Smooth muscle cell (in vitro differentiated cells): Measurements from ENCODE around the gene FN3K. TPM values are rescaled to one million over a fixed set of nuclear protein-coding genes. Genes with fewer than 3 reads are reported as not detected.

Source experiments
- DNase-seq: peaks from one replicate; lab custom pipeline; 2025; ENCODE audit not compliant: unreplicated experiment; lab: John Stamatoyannopoulos, UW
- H2AFZ ChIP-seq: fragments of 200-600 bp; sonication (generic); 2 replicates; pipeline ENCODE4 v1.6.0; 2016; ENCODE audit warnings: antibody characterized with exemption, low read depth, mild to moderate bottlenecking
- H3F3A ChIP-seq: fragments of 200-600 bp; sonication (generic); 2 replicates; pipeline ENCODE4 v1.6.0; 2017; ENCODE audit warnings: antibody characterized with exemption, low read depth
- H3K27ac ChIP-seq: fragments of 200-600 bp; sonication (generic); 2 replicates; pipeline ENCODE4 v1.5.1; 2016; ENCODE audit warnings: low read depth, mild to moderate bottlenecking
- H3K27me3 ChIP-seq: fragments of 200-600 bp; sonication (generic); 2 replicates; pipeline ENCODE4 v1.6.1; 2016; ENCODE audit warnings: low read depth, mild to moderate bottlenecking
- H3K36me3 ChIP-seq: fragments of 200-600 bp; sonication (generic); 2 replicates; pipeline ENCODE4 v1.5.1; 2016; ENCODE audit warnings: low read depth
- H3K4me1 ChIP-seq: fragments of 200-600 bp; sonication (generic); 2 replicates; pipeline ENCODE4 v1.5.1; 2016; ENCODE audit warnings: low read depth
- H3K4me2 ChIP-seq: fragments of 200-600 bp; sonication (generic); 2 replicates; pipeline ENCODE4 v1.6.0; 2016; ENCODE audit warnings: mild to moderate bottlenecking
- H3K4me3 ChIP-seq: fragments of 200-600 bp; sonication (generic); 2 replicates; pipeline ENCODE4 v1.5.1; 2016; ENCODE audit warnings: mild to moderate bottlenecking
- H3K79me2 ChIP-seq: fragments of 200-600 bp; sonication (generic); 2 replicates; pipeline ENCODE4 v1.6.0; 2016; ENCODE audit warnings: low read depth, mild to moderate bottlenecking
- H3K9ac ChIP-seq: fragments of 200-600 bp; sonication (generic); 2 replicates; pipeline ENCODE4 v1.6.0; 2016; ENCODE audit warnings: low read depth
- H3K9me3 ChIP-seq: fragments of 200-600 bp; sonication (generic); replicated peaks from 2 replicates; pipeline ENCODE4 v1.5.1; 2016; ENCODE audit warnings: low read depth
- H4K20me1 ChIP-seq: fragments of 200-600 bp; sonication (generic); 2 replicates; pipeline ENCODE4 v1.6.0; 2016; ENCODE audit warnings: low read depth
- WGBS: methylation state at CpG from one replicate; pipeline ENCODE4 v1.1.7; 2016; ENCODE audit warnings: low lambda C conversion rate; 5-methylcytosine and 5-hydroxymethylcytosine counted together
- polyA plus RNA-seq: library from polyadenylated mRNA; unstranded; fragments of >200 nt; fragmentation: Nextera tagmentation; extraction: Ambion mirVana; gene quantifications from 2 replicates; pipeline ENCODE4 v1.2.1, GENCODE V29; 2016
- total RNA-seq: library from RNA; depleted of rRNA; stranded (reverse); fragments of >200 nt; gene quantifications from 2 replicates; pipeline ENCODE4 v1.2.3, GENCODE V29; 2014
- TF ChIP-seq, protein P1 (sequence below): fragments of 200-600 bp; sonication (generic); IDR thresholded peaks from 2 replicates; pipeline ENCODE4 v1.5.1; 2017; ENCODE audit warnings: borderline replicate concordance, mild to moderate bottlenecking, antibody characterized with exemption; ENCODE audit not compliant: insufficient read depth, poor library complexity, severe bottlenecking

The FN3K gene
- total and polyA plus RNA-seq, 2 experiments from 2014 or later: 0.94 to 1.2 TPM

DNA sequence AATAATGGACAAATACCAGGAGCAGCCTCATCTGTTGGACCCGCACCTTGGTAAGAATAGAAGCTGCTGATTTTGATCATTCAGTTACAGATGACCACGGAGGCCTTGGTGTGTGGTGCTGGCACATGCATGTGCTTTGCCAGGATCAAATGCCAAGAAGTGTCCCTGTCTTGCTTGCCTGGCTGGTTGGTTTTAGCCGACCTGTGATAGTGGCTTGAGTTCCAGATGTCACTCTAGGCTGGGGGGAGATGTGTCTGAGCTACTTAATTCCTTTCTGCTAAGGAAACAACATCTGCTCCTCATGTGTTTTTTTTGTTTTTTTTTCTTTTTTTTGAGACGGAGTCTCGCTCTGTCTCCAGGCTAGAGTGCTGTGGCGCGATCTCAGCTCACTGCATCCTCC lies 20.8 kb downstream of the FN3K start:
- H3K79me2 ChIP-seq: peaks cover 15% of the 10 kb centered on the region
- H3F3A ChIP-seq: no peaks in the 10 kb centered on the region
- no peak for DNase-seq
- peaks cover 18% of the 10 kb centered on the region for H4K20me1 ChIP-seq
- H2AFZ ChIP-seq: no peak overlapping the region
- TF ChIP-seq, protein P1, sequence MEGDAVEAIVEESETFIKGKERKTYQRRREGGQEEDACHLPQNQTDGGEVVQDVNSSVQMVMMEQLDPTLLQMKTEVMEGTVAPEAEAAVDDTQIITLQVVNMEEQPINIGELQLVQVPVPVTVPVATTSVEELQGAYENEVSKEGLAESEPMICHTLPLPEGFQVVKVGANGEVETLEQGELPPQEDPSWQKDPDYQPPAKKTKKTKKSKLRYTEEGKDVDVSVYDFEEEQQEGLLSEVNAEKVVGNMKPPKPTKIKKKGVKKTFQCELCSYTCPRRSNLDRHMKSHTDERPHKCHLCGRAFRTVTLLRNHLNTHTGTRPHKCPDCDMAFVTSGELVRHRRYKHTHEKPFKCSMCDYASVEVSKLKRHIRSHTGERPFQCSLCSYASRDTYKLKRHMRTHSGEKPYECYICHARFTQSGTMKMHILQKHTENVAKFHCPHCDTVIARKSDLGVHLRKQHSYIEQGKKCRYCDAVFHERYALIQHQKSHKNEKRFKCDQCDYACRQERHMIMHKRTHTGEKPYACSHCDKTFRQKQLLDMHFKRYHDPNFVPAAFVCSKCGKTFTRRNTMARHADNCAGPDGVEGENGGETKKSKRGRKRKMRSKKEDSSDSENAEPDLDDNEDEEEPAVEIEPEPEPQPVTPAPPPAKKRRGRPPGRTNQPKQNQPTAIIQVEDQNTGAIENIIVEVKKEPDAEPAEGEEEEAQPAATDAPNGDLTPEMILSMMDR: no peak
- H3K9me3 ChIP-seq: no peaks in the 10 kb centered on the region
- H3K27me3 ChIP-seq: no peaks in the 10 kb centered on the region
- no peak overlapping the region for H3K4me2 ChIP-seq
- no peaks in the 10 kb centered on the region for H3K36me3 ChIP-seq
- H3K4me3 ChIP-seq: no peak overlapping the region
- H3K27ac ChIP-seq: no peak overlapping the region
- H3K9ac ChIP-seq: no peak overlapping the region
- peaks cover 17% of the 10 kb centered on the region for H3K4me1 ChIP-seq
- 93% methylated on average over 7 of the region's 7 CpGs for WGBS

GRCh38 chr17:82765371-82765770 lies 30.0 kb downstream of the FN3K start:
- H3K36me3 ChIP-seq: peaks cover 4% of the 10 kb centered on the region
- no peaks in the 10 kb centered on the region for H3K4me1 ChIP-seq
- 91% methylated on average over 13 of the region's 13 CpGs for WGBS
- no peak overlapping the region for H3K4me3 ChIP-seq
- no peaks in the 10 kb centered on the region for H3F3A ChIP-seq
- DNase-seq: no peak
- H3K9me3 ChIP-seq: no peaks in the 10 kb centered on the region
- H3K27me3 ChIP-seq: no peaks in the 10 kb centered on the region
- H3K79me2 ChIP-seq: no peaks in the 10 kb centered on the region
- TF ChIP-seq, protein P1: no peak
- H4K20me1 ChIP-seq: no peaks in the 10 kb centered on the region
- no peak overlapping the region for H3K9ac ChIP-seq
- H2AFZ ChIP-seq: no peak overlapping the region
- no peak overlapping the region for H3K27ac ChIP-seq
- H3K4me2 ChIP-seq: no peak overlapping the region

- TF ChIP-seq, protein P1: peak; percentile 65
- DNase-seq: no peak
- H3F3A ChIP-seq: no peaks in the 10 kb centered on the region
- H3K27me3 ChIP-seq: no peaks in the 10 kb centered on the region
- no peak overlapping the region for H3K4me3 ChIP-seq
- 85% methylated on average over 24 of the region's 24 CpGs for WGBS
- no peak overlapping the region for H3K4me2 ChIP-seq
- no peak overlapping the region for H3K9ac ChIP-seq
- H3K4me1 ChIP-seq: no peaks in the 10 kb centered on the region
- H2AFZ ChIP-seq: no peak overlapping the region
- no peaks in the 10 kb centered on the region for H4K20me1 ChIP-seq
- H3K36me3 ChIP-seq: peaks cover 4% of the 10 kb centered on the region
- H3K9me3 ChIP-seq: no peaks in the 10 kb centered on the region
- H3K79me2 ChIP-seq: no peaks in the 10 kb centered on the region
- no peak overlapping the region for H3K27ac ChIP-seq
Measured at GRCh38 chr17:82767041-82767754, 31.8 kb downstream of the FN3K start.

GRCh38 chr17:82769041-82769440 lies 33.6 kb downstream of the FN3K start:
- no peaks in the 10 kb centered on the region for H3K79me2 ChIP-seq
- no peaks in the 10 kb centered on the region for H4K20me1 ChIP-seq
- H3F3A ChIP-seq: no peaks in the 10 kb centered on the region
- H3K27me3 ChIP-seq: no peaks in the 10 kb centered on the region
- no peak overlapping the region for H3K27ac ChIP-seq
- 87% methylated on average over 7 of the region's 7 CpGs for WGBS
- TF ChIP-seq, protein P1: no peak
- H3K4me1 ChIP-seq: no peaks in the 10 kb centered on the region
- no peaks in the 10 kb centered on the region for H3K9me3 ChIP-seq
- H3K4me3 ChIP-seq: no peak overlapping the region
- DNase-seq: no peak
- no peak overlapping the region for H2AFZ ChIP-seq
- no peak overlapping the region for H3K4me2 ChIP-seq
- no peak overlapping the region for H3K9ac ChIP-seq
- peaks cover 4% of the 10 kb centered on the region for H3K36me3 ChIP-seq
